Spinal cord (tissue), 10 donors: ENCODE results near the gene DHRS1. TPM values are rescaled to one million over a fixed set of nuclear protein-coding genes. Genes with fewer than 3 reads are reported as not detected.
A peak's percentile ranks its signal among the peaks of the same experiment; 100 is the strongest.

Experiments used
- DNase-seq, 6 donors: peaks; one replicate each; pipeline versions ENCODE4 v3.0.0 to v3.0.0-alpha.2; 2013 to 2015; ENCODE audit warnings: low spot score in 6 of 6, low read depth in 4 of 6
- H3K27ac ChIP-seq: one replicate; pipeline ENCODE4 v1.5.1; 2013; ENCODE audit warnings: low read depth, low read length, control low read depth
- H3K27me3 ChIP-seq: one replicate; pipeline ENCODE4 v1.6.1; 2013; ENCODE audit warnings: low read length; ENCODE audit not compliant: control insufficient read depth, insufficient read depth
- H3K36me3 ChIP-seq: one replicate; pipeline ENCODE4 v1.6.1; 2013; ENCODE audit warnings: low read length; ENCODE audit not compliant: control insufficient read depth, insufficient read depth
- H3K4me1 ChIP-seq: one replicate; pipeline ENCODE4 v1.6.1; 2013; ENCODE audit warnings: low read length; ENCODE audit not compliant: control insufficient read depth, insufficient read depth
- H3K4me3 ChIP-seq: one replicate; pipeline ENCODE4 v1.5.1; 2013; ENCODE audit warnings: low read depth, low read length, control low read depth
- H3K9me3 ChIP-seq: one replicate; pipeline ENCODE4 v1.6.1; 2013; ENCODE audit warnings: low read length; ENCODE audit not compliant: control insufficient read depth, insufficient read depth
- WGBS: methylation state at CpG from one replicate; pipeline ENCODE4 v1.1.5; 2013; ENCODE audit warnings: missing lambda C conversion rate; ENCODE audit not compliant: insufficient coverage; 5-methylcytosine and 5-hydroxymethylcytosine counted together
- polyA plus RNA-seq, 2 donors: library from polyadenylated mRNA; unstranded; fragments of 120-200 nt; gene quantifications; one replicate each; pipeline ENCODE4 v1.2.1, GENCODE V29; 2013; ENCODE audit not compliant: insufficient read length in 2 of 2
- total RNA-seq, 2 donors: library from RNA; depleted of rRNA in 1 of 2; stranded (reverse); fragments of 120-200 nt in 1 of 2; fragments of >200 nt in 1 of 2; gene quantifications; one replicate each; pipeline versions ENCODE4 v1.2.3 to v1.2.4, GENCODE V29; 2013 to 2014
- donor health status: healthy.

DHRS1 gene
- total and polyA plus RNA-seq, 4 donors: 12.6 to 47.5 (median 25.7) TPM

- Histone ChIP-seq H3K4me1 (no peaks in the 10 kb centered on the region), H3K4me3 (no peak overlapping the region), H3K36me3 (no peaks in the 10 kb centered on the region), H3K27ac (no peak overlapping the region), H3K9me3 (no peaks in the 10 kb centered on the region), H3K27me3 (no peaks in the 10 kb centered on the region)
- DNase-seq: no peak
- 97% methylated on average over 6 of the region's 6 CpGs for WGBS
These were observed 22.5 kb downstream of the DHRS1 start for GRCh38 chr14:24277071-24277470.

- H3K4me3 ChIP-seq: no peak overlapping the region
- H3K27ac ChIP-seq: no peak overlapping the region
- peaks cover 6% of the 10 kb centered on the region for H3K4me1 ChIP-seq
- WGBS: 96% methylated on average over 3 of the region's 3 CpGs
- DNase-seq: no peak
- no peaks in the 10 kb centered on the region for H3K9me3 ChIP-seq
- H3K36me3 ChIP-seq: peaks cover 10% of the 10 kb centered on the region
- no peaks in the 10 kb centered on the region for H3K27me3 ChIP-seq
These were observed 25.5 kb downstream of the DHRS1 start for GRCh38 chr14:24274101-24274543.

- no peaks in the 10 kb centered on the region for H3K9me3 ChIP-seq
- H3K4me1 ChIP-seq: peaks cover 6% of the 10 kb centered on the region
- no peak overlapping the region for H3K4me3 ChIP-seq
- no peak overlapping the region for H3K27ac ChIP-seq
- no peak for DNase-seq
- WGBS: no CpG with 5 or more reads among the region's 3 CpGs
- no peaks in the 10 kb centered on the region for H3K27me3 ChIP-seq
- peaks cover 16% of the 10 kb centered on the region for H3K36me3 ChIP-seq
These were observed 26.1 kb downstream of the DHRS1 start for GRCh38 chr14:24273422-24273998.

DNA sequence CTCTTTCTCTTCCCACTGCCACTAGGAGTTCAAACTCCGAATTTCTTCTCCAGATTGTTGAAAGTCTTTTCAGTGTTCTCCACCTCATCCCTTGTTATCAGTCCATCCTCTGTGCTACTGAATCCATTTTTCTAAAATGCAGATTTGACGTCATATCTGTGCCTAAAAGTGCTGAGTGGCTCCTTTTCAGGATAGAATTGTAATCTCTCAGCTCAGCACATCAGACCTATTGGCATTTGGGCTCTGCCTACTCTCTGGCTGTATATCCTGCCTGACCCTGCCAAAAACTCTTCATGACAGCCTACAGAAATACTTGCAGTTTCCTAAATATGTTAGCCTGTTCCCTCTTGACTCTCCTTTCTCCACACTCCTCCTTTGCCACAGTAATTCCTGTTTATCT is 27.1 kb downstream of the DHRS1 start:
- no peaks in the 10 kb centered on the region for H3K27me3 ChIP-seq
- peaks cover 6% of the 10 kb centered on the region for H3K4me1 ChIP-seq
- H3K4me3 ChIP-seq: no peak overlapping the region
- no peak overlapping the region for H3K27ac ChIP-seq
- no peak for DNase-seq
- 95% methylated on average over 2 of the region's 2 CpGs for WGBS
- H3K36me3 ChIP-seq: peaks cover 25% of the 10 kb centered on the region
- H3K9me3 ChIP-seq: no peaks in the 10 kb centered on the region

GRCh38 chr14:24271834-24272263 is 27.7 kb downstream of the DHRS1 start:
- peak overlapping the region; percentile 86 for H3K4me3 ChIP-seq
- H3K4me1 ChIP-seq: peaks cover 6% of the 10 kb centered on the region
- WGBS: 20% methylated on average over 3 of the region's 3 CpGs
- DNase-seq: no peak
- H3K27me3 ChIP-seq: no peaks in the 10 kb centered on the region
- H3K27ac ChIP-seq: peak overlapping the region; percentile 90
- H3K9me3 ChIP-seq: no peaks in the 10 kb centered on the region
- peaks cover 31% of the 10 kb centered on the region for H3K36me3 ChIP-seq

- Histone ChIP-seq H3K27me3 (no peaks in the 10 kb centered on the region), H3K4me1 (peaks cover 6% of the 10 kb centered on the region), H3K9me3 (no peaks in the 10 kb centered on the region), H3K27ac (peak within 1 kb of the TSS; percentile 90), H3K4me3 (peak within 1 kb of the TSS; percentile 86), H3K36me3 (peaks cover 37% of the 10 kb centered on the region)
- DNase-seq: peak; percentile 62 to 97 (median 80)
- 0% methylated on average over 54 of the region's 61 CpGs for WGBS
These were observed 28.3 kb downstream of the DHRS1 start, which contains the start of gene RABGGTA for GRCh38 chr14:24271134-24271833. Gene RABGGTA, minus strand, starts transcription at chr14:24271597. Its CDS starts 482 bp downstream, at chr14:24271115.

- H3K4me3 ChIP-seq: peak overlapping the region; percentile 86
- H3K27me3 ChIP-seq: no peaks in the 10 kb centered on the region
- H3K9me3 ChIP-seq: no peaks in the 10 kb centered on the region
- peak in 1 of 6 donors; percentile 17 for DNase-seq
- peaks cover 43% of the 10 kb centered on the region for H3K36me3 ChIP-seq
- WGBS: 14% methylated on average over 11 of the region's 13 CpGs
- H3K4me1 ChIP-seq: peaks cover 6% of the 10 kb centered on the region
- H3K27ac ChIP-seq: peak overlapping the region; percentile 90
These were observed 28.9 kb downstream of the DHRS1 start for GRCh38 chr14:24270537-24271133.

DNA sequence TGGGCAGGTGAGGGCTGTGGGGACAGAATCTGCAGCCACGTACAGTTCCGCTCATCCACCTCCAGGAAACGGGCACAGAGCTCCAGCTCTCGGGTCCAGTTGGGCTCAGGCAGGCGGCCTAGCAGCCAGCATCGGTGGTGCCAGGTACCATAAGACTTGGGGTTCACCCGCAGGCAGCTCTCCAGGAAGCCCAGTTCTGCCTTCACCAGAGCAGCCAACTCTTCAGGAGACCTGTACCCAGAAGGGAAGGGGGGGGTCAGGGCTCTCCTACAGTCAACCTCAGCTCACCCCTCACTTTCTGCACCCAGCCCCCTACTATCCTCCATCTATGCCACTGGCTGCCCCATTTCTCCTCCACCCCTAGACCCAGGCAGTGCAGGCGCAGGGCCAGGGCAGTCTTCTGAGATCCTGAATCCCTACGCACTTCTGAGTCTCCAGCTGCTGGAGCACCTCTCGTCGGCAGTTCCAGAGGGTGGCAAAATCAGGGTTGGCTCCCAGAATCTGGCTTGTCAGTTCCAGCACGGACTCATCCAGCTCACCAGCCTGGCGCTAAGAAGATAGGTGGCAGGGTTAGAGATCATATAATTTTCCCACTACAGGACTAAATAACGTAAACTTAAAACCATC is 29.6 kb downstream of the DHRS1 start:
- no peak for DNase-seq
- Histone ChIP-seq H3K27me3 (no peaks in the 10 kb centered on the region), H3K36me3 (peaks cover 49% of the 10 kb centered on the region), H3K27ac (no peak overlapping the region), H3K4me1 (peaks cover 6% of the 10 kb centered on the region), H3K9me3 (no peaks in the 10 kb centered on the region), H3K4me3 (no peak overlapping the region)
- 98% methylated on average over 12 of the region's 14 CpGs for WGBS

GRCh38 chr14:24269368-24269767 is 30.2 kb downstream of the DHRS1 start:
- 93% methylated on average over 8 of the region's 8 CpGs for WGBS
- Histone ChIP-seq H3K4me1 (peaks cover 6% of the 10 kb centered on the region), H3K4me3 (no peak overlapping the region), H3K27me3 (no peaks in the 10 kb centered on the region), H3K27ac (no peak overlapping the region), H3K36me3 (peaks cover 54% of the 10 kb centered on the region), H3K9me3 (no peaks in the 10 kb centered on the region)
- DNase-seq: no peak
